HG03469 (cell line): ENCODE data around the gene UBR7.
"Not testable (repeated sequence)": the region's sequence is repeated elsewhere in the genome, so short reads cannot be mapped to it uniquely, and the experiment has no call there.

Experiments used
- ATAC-seq: cut with Tn5 transposase; IDR thresholded peaks from one replicate; pipeline ENCODE4 v1.9.1; 2021; ENCODE audit warnings: mild to moderate bottlenecking, moderate library complexity, moderate number of reproducible peaks; ENCODE audit not compliant: unreplicated experiment

Gene UBR7

DNA sequence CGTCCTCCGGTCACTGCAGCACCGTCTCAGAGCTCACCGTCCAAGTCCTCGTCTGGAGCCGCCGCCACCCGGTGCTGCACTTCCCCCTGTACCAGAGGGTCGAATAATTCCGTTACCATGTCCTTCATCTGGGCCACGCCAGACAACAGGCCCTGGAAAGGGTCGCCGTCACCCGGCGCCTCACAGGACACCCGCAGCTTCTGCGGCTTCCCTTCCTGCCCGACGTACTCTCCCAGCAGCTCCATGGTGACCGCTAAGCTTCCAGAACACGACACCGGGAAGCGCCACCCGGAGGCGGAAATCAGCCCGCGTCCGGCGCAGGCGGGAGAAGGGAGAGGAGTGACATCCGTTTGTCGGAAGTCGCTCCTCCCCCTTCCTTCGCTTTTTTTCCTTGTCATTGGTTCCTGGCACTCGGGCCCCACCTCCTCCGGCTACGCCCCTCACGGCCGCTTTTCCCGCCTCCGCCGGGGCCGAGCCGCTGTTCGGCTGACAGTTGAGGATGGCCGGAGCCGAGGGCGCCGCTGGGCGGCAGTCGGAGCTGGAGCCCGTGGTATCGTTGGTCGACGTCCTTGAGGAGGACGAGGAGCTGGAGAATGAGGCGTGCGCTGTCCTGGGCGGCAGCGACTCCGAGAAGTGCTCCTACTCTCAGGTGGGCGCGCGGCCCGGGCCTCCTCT lies at the start of gene UBR7, which contains the start of gene GON7:
Gene UBR7 (plus strand): TSS at position 464 of the 675 bp plus-strand sequence. CDS start 36 bp downstream, at position 500.
Gene GON7 (minus strand): TSS at position 273 of the 675 bp plus-strand sequence. CDS start 28 bp downstream, at position 245.
- ATAC-seq = peak; percentile 70

DNA sequence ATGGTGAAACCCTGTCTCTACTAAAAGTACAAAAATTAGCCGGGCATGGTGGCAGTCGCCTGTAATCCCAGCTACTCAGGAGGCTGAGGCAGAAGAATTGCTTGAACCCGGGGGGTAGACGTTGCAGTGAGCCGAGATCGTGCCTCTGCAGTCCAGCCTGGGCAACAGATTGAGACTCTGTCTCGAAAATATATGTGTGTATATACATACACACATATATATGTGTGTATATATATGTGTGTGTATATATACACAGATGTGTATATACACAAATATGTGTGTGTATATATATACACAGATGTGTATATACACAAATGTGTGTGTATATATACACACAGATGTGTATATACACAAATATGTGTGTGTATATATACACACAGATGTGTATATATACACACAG lies 48.7 kb upstream of the UBR7 start:
- not testable (repeated sequence) for ATAC-seq

GRCh38 chr14:93159625-93160352 lies 47.3 kb upstream of the UBR7 start:
- not testable (repeated sequence) for ATAC-seq

DNA sequence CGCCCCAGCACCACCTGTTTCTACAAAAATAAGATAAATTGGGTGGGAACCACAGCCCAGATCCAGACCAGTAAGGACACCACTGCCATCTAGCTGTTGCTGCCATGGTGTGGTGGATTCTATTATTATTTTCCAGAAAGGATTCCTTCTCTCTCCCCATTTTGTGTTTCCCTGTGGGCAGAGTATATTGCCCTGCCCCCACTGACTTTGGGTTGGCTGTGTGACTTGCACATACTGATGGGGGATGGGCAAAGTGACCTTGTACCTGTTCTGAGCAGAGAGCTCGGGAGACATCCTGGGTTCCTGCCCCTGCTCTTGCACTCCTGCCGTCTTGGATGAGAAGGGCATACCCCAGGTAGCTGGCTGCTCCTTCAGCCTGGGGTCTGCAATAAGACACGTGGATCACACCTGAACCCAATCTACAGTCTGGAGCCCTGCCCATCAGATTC lies 46.7 kb upstream of the UBR7 start:
- no peak for ATAC-seq

GRCh38 chr14:93161411-93161940 lies 45.6 kb upstream of the UBR7 start:
- ATAC-seq = no peak

DNA sequence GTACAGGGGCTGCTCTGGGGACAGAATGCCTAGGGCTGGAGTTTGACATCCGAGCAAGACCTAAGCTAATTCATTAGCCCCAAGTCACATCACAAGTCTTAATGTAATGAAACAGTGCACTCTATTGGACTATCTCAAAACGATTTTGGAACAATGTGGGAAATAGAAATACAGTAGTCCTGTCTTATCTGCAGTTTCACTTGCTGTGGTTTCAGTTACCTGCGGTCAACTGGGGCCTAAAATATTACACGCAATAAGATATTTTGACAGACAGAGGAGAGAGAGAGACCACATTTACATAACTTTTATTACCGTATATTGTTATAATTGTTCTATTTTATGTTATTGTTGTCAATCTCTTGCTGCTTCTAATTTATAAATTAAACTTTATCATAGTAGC lies 43.5 kb upstream of the UBR7 start:
- no peak for ATAC-seq

GRCh38 chr14:93165271-93166265 lies 41.5 kb upstream of the UBR7 start:
- not testable (repeated sequence) for ATAC-seq

DNA sequence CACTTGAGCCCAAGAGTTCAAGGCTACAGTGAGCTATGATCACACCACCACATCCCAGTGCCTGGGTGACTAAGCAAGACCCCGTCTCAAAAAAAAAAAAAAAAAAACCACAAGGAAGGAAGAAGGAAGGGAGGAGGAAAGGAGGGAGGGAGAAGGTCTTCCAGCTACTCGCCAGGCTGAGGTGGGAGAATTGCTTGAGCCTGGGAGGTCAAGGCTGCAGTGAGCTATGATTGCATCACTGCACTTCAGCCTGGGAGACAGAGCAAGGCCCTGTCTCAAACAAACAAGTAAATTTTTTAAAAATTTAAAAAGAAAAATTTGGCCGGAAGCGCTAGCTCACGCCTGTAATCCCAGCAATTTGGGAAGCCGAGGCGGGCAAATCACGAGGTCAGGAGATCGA lies 38.4 kb upstream of the UBR7 start:
- not testable (repeated sequence) for ATAC-seq

GRCh38 chr14:93169619-93170018 lies 37.4 kb upstream of the UBR7 start:
- ATAC-seq = not testable (repeated sequence)

DNA sequence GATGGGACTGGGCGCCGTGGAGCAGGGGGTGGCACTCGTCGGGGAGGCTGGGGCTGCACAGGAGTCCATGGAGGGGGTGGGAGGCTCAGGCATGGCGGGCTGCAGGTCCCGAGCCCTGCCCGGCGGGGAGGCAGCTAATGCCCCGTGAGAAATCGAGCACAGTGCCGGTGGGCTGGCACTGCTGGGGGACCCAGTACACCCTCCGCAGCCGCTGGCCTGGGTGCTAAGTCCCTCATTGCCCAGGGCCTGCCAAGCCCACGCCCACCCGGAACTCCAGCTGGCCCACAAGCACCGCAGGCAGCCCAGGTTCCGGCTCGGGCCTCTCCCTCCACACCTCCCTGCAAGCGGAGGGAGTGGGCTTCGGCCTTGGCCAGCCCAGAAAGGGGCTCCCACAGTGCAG lies 36.9 kb upstream of the UBR7 start:
- ATAC-seq = not testable (repeated sequence)

GRCh38 chr14:93171376-93171775 lies 35.7 kb upstream of the UBR7 start:
- no peak for ATAC-seq

DNA sequence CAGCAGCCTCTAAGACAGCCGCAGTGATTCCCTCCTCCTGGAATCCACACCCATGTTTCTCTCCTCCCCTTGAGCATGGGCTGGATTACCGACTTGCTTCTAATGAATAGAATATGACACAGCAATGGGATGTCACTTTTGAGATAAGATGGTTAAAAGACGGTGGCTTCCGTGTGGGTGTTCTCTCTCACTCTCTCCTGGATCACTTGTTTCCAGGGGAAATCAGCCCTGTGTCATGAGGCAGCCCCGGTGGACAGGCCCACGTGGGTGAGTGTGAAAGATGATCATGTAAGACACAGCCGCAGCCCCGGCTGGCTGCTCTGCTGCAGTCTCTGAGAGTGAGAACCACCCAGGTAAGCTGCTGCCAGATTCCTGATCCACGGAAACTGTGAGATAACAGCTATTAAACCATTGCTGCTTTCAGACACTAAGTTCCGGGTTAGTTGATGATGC lies 33.1 kb upstream of the UBR7 start:
- ATAC-seq = no peak

GRCh38 chr14:93174731-93175130 lies 32.3 kb upstream of the UBR7 start:
- not testable (repeated sequence) for ATAC-seq

- ATAC-seq = no peak
Measured at GRCh38 chr14:93175492-93175891, 31.6 kb upstream of the UBR7 start.

- ATAC-seq = no peak
Measured at GRCh38 chr14:93183596-93184317, 23.3 kb upstream of the UBR7 start.

GRCh38 chr14:93184391-93185348 lies 22.4 kb upstream of the UBR7 start, which contains the start of the genes LYSET and MOAP1:
TSS of gene LYSET (plus strand) at chr14:93185317. CDS start at chr14:93185406, 89 bp downstream.
TSS of gene MOAP1 (minus strand) at chr14:93184897. CDS start at chr14:93184242, 655 bp downstream.
- peak; percentile 68 for ATAC-seq

DNA sequence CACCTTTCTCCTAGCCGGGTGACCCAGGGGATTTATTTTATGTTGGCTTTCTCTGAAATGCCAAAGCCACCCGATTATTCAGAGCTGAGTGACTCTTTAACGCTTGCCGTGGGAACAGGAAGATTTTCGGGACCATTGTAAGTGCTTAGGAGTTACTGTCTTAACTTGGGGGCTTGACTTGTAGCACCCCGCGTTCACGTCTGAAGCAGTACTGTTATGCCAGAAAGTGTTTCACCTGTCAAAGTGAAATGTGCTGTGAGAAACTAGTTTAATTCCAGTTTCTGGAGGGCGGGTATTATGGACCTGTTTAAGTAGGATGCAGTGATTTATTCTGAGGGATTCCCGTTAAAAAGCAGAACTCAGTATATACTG lies 21.7 kb upstream of the UBR7 start:
- ATAC-seq = no peak

DNA sequence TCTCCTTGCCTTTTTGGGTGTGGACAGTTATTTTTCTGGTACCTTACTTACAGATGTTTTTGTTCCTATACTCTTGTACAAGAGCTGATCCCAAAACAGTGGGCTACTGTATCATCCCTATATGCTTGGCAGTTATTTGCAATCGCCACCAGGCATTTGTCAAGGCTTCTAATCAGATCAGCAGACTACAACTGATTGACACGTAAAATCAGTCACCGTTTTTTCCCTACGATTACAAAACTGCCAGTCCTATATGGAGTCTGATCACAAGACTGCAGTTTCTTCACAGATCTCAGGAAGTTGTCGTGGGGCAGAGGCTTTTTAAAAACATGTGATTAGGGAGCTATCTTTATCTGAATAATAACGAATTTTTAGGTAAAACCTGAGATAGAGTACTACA lies 20.6 kb upstream of the UBR7 start:
- no peak for ATAC-seq

GRCh38 chr14:93186956-93187355 lies 20.1 kb upstream of the UBR7 start:
- ATAC-seq = no peak
